ENCODE results near the gene YPEL1. TPM values are rescaled to one million over a fixed set of nuclear protein-coding genes. Genes with fewer than 3 reads are reported as not detected.
A peak's percentile ranks its signal among the peaks of the same experiment; 100 is the strongest.

Gene YPEL1
- total RNA-seq, 2 experiments from 2014 or later, result 0.99 to 1.2 TPM

GRCh38 chr22:21771631-21771976, 36.0 kb upstream of the YPEL1 start:
- no peak for TF ChIP-seq CTCF (IDR thresholded peaks at IDR 0.05)
- Mint-ChIP-seq H3K4me1 (ENCODE audit: low read depth) (peaks cover 23% of the 10 kb centered on the region), H3K4me3 (no peak overlapping the region), H3K27ac (no peak overlapping the region), H3K27me3 (no peaks in the 10 kb centered on the region), H3K9me3 (no peaks in the 10 kb centered on the region), H3K36me3 (ENCODE audit: low read depth) (peaks cover 49% of the 10 kb centered on the region)
- ChIA-PET CTCF (interaction anchor here (0.9 to 1.9 kb wide), 6 partner anchors 9 to 182 kb away, joined by 3 to 10 read pairs (median 4); partner anchors contain the start of gene PPM1F), POLR2A (interaction anchor here (1.2 to 1.4 kb wide), 3 partner anchors 9 to 18 kb away, joined by 3 to 4 read pairs (median 4); no protein-coding TSS in a partner anchor)
- no peak for ATAC-seq
- intact Hi-C loops (cut with micrococcal nuclease), result no loop called here
- DNase-seq, result no peak

- no peak for TF ChIP-seq CTCF (IDR thresholded peaks at IDR 0.05)
- no peak for DNase-seq
- H3K9me3 Mint-ChIP-seq, result no peaks in the 10 kb centered on the region
- peaks cover 53% of the 10 kb centered on the region for H3K4me1 Mint-ChIP-seq (ENCODE audit: low read depth)
- intact Hi-C loops (cut with micrococcal nuclease), result loop anchor here (10.0 kb wide), 1 partner anchor 46 kb away; no protein-coding TSS in a partner anchor
- no peak overlapping the region for H3K27ac Mint-ChIP-seq
- POLR2A ChIA-PET, result interaction anchor here (0.8 to 3.3 kb wide), 3 partner anchors 86 to 99 kb away, joined by 3 to 10 read pairs (median 3); partner anchors contain the start of gene MAPK1
- H3K27me3 Mint-ChIP-seq, result no peaks in the 10 kb centered on the region
- no peak for ATAC-seq
- no peak overlapping the region for H3K4me3 Mint-ChIP-seq
- peaks cover 71% of the 10 kb centered on the region for H3K36me3 Mint-ChIP-seq (ENCODE audit: low read depth)
- CTCF ChIA-PET, result no interaction called here
Observed at GRCh38 chr22:21768435-21768834, 32.8 kb upstream of the YPEL1 start.

- Mint-ChIP-seq H3K4me3 (peak overlapping the region; percentile 34), H3K36me3 (ENCODE audit: low read depth) (peaks cover 75% of the 10 kb centered on the region), H3K4me1 (ENCODE audit: low read depth) (peaks cover 65% of the 10 kb centered on the region), H3K9me3 (no peaks in the 10 kb centered on the region), H3K27ac (peak overlapping the region; percentile 89), H3K27me3 (no peaks in the 10 kb centered on the region)
- peak; percentile 83 for ATAC-seq
- intact Hi-C loops (cut with micrococcal nuclease), result loop anchor here (10.0 kb wide), 1 partner anchor 48 kb away; no protein-coding TSS in a partner anchor
- no peak for TF ChIP-seq CTCF (IDR thresholded peaks at IDR 0.05)
- peak; percentile 90 for DNase-seq
- CTCF ChIA-PET, result interaction anchor here (0.7 to 1.6 kb wide), 5 partner anchors 13 to 171 kb away, joined by 3 to 5 read pairs (median 4); no protein-coding TSS in a partner anchor
- POLR2A ChIA-PET, result interaction anchor here (0.6 to 3.3 kb wide), 7 partner anchors 9 to 110 kb away, joined by 3 to 10 read pairs (median 4); no protein-coding TSS in a partner anchor
Observed at GRCh38 chr22:21766691-21767462, 31.3 kb upstream of the YPEL1 start.

- ATAC-seq, result no peak
- ChIA-PET POLR2A (interaction anchor here (1.3 to 3.3 kb wide), 6 partner anchors 10 to 111 kb away, joined by 3 to 10 read pairs (median 6); no protein-coding TSS in a partner anchor), CTCF (interaction anchor here (1.1 to 1.6 kb wide), 3 partner anchors 30 to 172 kb away, joined by 3 to 4 read pairs (median 3); no protein-coding TSS in a partner anchor)
- no peak for DNase-seq
- Mint-ChIP-seq H3K36me3 (ENCODE audit: low read depth) (peaks cover 72% of the 10 kb centered on the region), H3K9me3 (no peaks in the 10 kb centered on the region), H3K4me1 (ENCODE audit: low read depth) (peaks cover 71% of the 10 kb centered on the region), H3K27me3 (no peaks in the 10 kb centered on the region), H3K27ac (peak overlapping the region; percentile 89), H3K4me3 (no peak overlapping the region)
- intact Hi-C loops (cut with micrococcal nuclease), result loop anchor here (10.0 kb wide), 1 partner anchor 49 kb away; no protein-coding TSS in a partner anchor
- no peak for TF ChIP-seq CTCF (IDR thresholded peaks at IDR 0.05)
Observed at GRCh38 chr22:21765909-21766529, 30.4 kb upstream of the YPEL1 start.

Measured in activated CD8-positive, alpha-beta T cell treated with anti-CD3 and anti-CD28 coated beads for 36 hours (primary cell).